ENCODE results near the gene TFF1.

TFF1 gene

DNA sequence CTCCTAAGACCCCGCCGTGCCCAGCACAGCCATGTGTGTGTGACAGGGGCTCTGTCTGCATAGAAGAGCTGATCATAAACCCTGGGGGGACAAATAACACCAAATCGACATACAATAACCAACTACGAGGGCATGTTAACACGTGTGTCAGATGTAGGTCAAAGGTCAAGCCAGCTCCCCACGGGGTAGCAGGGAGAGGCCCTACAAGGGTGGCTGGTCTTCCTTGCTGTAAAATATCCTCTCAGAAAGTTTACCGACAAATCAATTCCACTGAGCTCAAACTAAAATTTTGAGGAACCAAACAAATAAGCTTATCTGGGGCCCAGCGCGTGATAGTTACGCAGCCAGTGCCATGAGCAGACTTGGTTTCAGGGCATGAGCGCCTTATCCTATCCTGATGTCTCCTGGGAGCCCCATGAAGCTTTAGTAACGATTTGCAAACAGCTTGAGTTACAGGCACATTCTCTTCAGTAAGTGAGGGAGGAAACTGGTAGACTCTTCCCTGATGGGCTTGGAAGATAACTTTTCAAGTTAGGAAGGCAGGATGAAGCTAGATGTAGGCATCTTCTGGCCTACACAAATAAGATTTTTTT lies 32.2 kb upstream of the TFF1 start:
- no peak for DNase-seq (ENCODE audit: low read depth in 2 of 3, low spot score in 1 of 3)

DNA sequence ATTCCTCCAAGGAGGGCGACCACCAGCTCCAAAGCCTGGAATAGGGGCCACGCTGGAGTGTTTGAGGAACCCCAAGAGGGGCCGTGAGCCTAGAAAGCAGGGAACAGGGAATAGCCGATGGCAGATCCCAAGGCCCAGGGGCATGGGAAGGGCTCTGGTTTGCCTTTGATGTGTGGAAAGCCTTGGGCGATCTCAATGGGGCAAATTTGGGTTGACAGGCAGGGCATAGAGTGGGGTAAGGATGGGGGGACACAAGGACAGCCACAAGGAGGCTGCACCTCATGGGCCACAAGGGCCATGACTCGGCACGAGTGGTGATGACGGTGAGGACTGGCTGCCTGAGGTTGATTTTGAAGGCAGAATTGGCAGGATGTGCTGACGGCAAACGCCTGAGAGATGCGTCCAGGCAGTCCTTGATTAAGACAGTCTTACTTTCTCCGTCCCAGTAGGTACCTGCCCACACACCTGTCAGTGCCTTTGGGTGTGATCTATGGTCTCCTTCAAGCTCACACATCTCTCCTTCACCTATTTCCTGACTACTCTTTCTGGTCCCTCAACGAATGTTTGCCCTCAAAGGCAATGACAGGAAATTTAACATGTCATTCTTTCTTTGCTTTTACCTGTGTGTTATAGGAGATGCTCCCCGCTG lies 31.5 kb upstream of the TFF1 start:
- no peak for DNase-seq (ENCODE audit: low read depth in 2 of 3, low spot score in 1 of 3)

DNA sequence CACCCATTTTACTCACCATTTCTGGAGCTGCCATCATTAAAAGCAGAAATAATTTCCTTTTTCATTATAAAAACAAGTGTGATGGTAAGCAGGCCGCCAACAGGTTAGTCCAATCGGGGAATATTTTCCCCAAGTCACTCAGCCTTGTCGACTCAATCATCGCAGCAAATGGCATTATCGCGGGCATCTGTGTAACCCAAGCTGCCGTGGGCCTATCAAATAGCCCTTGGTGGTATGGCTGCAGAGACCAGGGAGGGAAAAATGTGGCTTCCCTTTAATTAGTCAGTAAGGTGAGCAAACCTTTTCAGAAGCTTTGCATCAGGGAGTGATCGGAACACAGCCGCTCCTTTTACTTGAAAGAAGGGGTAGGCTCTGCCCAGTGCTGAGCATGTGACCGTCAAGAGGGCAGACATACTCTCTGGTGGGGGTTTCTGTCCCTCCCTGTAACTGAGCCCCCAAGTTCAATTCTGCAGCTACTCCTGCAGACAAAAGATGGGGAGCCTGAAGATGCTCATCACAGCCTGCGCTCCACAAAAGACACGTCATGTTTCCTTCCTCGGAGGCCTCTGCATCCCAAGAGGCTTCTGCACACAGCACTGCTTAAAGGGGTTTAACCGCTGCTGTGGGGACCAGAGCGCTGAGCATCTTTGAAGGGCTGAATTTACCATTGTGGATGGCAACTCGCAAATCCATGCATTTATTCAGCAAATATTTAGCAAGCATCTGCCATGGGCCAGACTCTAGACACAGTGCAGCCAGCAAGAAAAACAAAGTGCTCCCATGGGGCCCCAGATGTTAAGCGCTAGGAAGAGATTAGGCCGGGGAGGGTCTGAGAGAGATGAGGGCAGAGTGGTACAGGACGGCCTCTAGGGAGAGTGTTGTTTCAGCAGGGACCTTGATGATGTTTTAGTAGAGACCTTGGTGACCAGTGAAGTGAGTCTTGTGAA lies 30.7 kb upstream of the TFF1 start:
- DNase-seq (ENCODE audit: low read depth in 2 of 3, low spot score in 1 of 3): no peak

DNA sequence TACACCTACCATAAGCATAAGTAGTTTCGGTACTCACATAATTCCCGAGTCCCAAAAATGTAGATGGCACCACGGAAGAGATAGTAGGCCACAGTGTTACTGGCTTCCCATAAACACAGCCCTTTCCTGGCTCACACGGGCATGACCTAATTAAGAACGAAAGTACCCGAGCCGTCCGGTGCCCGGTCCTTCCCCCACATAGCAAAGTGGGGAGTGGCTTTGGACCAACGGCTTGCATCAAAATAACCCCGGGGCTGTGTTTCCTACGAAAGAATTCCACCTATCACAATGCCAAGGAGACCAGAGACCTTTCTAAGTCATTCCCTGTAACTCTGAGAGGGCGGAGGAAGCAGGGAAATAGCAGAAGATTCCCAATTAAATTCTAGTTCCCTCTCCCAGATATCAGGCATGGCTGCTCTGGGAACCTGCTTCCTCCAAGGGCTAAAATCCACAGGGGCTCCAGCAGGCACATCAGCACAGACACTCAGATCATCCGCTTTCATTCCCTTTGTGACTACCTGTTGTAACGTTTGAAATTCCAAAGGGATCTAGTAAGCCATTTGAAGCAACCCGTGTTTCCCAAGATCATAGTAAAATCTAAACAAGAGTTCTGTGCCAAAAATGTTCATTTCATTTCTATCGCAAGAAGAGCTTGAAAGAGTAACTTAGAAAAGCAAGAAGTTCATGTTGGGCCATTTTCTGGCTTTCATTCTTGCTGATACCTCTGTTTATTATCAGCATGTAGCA lies 29.7 kb upstream of the TFF1 start, which contains the start of gene TMPRSS3:
Gene TMPRSS3, minus strand, starts transcription at position 148 of the 747 bp plus-strand sequence. CDS start 635 bp downstream, outside the sequence.
- DNase-seq (ENCODE audit: low read depth in 2 of 3, low spot score in 1 of 3): no peak

DNA sequence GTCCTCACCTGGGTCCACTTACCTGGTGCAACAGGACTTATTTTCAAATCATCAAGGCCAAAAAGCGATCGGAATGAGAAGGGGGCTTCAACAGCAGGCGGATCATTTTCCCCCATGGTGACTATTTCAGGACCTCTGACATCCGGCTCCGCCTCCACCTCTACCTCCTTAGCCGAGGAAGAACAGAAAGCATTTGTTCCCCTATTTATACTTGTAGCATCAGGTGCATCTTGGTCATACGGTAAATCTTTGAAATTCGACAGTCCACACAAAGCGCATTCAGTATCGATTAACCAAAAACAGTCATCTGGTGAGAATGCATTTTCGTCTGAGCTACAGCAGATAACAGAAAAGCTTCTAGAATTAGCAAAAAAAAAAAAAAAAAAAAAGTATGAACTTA lies 29.0 kb upstream of the TFF1 start:
- no peak for DNase-seq (ENCODE audit: low read depth in 2 of 3, low spot score in 1 of 3)

DNA sequence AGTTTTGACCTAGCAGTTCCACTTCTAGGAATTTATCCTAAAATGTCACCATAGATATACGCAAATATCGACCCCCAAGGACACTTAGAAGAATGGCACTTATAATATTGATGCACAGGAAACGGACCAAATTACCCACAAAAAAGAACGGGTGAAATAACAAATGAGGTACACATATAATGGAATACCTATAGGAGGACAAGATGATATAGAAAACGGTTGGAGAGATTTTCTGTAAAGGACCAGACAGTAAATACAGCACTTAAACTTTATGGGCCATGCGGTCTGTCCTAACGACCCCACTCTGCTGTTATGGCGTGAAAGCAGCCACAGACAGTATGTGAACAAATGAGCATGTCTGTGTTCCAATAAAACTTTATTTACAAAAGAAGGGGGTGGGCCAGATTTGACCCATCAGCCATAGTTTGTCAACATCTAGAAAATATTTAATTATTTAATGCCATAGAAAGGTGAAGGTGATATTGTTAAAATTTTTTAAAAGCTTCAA lies 27.2 kb upstream of the TFF1 start:
- no peak for DNase-seq (ENCODE audit: low read depth in 2 of 3, low spot score in 1 of 3)

DNA sequence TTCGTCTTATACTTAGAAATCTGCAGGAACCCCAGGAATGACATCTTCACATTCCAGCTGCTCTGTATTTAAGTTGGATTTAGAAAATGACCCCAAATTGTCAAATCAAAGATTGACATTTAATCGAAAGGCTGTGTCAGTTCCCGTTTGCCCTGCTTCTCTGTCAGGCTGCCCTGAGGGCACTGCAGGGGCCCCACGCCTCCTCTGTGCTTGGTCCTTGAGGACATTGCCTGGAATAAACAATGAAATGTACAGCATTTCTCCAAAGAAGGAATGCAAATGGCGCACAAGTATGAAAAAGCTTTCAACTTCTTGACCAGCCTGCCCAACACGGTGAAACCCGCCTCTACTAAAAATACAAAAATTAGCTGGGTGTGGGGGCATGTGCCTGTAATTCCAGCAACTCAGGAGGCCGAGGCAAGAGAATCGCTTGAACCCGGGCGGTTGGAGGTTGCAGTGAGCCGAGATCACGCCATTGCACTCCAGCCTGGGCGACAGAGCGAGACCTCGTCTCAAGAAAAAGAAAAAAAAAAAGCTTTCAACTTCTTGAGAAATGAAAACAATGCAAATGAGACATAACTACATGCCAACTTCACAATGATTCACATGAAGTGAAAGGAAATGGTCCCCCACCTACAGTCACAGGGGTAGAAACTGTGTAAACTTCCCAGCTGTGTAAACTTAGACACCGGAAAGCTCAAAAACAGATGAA lies 26.6 kb upstream of the TFF1 start:
- DNase-seq (ENCODE audit: low read depth in 2 of 3, low spot score in 1 of 3): no peak

DNA sequence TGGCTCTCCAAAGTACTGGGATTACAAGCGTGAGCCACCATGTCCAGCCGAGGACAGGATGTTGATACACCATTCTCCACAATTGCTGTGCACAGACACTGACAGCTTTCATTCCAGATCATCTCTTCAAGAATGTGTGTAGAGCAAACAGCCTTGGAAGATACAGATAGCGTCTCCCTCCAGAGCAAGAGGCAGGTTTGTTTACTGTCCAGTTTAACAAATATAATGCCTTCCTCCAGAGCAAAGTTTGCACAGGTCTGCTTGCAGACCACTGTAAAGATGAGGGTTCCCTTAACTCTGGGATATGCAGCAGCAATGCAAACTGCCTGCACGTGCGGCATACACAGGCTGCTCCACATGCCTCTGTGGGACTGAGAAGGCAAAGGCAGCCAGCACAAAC lies 25.0 kb upstream of the TFF1 start:
- no peak for DNase-seq (ENCODE audit: low read depth in 2 of 3, low spot score in 1 of 3)

DNA sequence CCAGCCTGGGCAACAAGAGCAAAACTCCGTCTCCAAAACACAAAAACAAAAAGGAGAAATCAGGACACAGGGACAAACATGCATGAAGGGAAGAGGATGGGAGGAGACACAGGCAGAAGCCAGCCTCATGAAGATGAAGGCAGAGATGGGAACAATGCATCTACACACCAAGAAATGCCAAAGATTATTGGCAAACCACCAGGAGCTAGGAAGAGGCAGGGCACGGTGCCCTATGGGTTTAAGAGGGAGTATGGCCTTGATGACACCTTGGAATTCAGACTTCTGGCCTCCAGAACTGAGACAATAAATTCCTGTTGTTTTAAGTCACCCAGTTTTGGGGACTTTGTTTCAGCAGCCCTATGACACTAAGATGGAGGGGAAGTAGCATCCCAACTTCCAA lies 24.4 kb upstream of the TFF1 start:
- no peak for DNase-seq (ENCODE audit: low read depth in 2 of 3, low spot score in 1 of 3)

DNA sequence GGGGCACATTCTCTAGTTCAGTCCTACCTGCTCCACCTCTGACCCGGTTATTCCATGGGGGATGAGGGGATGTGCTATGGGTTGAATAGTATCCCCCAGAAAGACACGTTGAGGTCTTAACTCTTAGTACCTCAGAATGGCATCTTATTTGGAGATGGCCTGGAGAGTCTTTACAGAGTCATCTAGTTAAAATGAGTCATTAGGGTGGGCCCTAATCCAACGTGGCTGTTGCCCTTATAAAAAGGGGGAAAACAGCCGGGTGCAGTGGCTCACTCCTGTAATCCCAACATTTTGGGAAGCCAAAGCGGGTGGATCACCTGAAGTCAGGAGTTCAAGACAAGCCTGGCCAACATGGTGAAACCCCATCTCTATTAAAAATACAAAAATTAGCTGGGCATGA lies 23.9 kb upstream of the TFF1 start:
- DNase-seq (ENCODE audit: low read depth in 2 of 3, low spot score in 1 of 3): no peak

DNA sequence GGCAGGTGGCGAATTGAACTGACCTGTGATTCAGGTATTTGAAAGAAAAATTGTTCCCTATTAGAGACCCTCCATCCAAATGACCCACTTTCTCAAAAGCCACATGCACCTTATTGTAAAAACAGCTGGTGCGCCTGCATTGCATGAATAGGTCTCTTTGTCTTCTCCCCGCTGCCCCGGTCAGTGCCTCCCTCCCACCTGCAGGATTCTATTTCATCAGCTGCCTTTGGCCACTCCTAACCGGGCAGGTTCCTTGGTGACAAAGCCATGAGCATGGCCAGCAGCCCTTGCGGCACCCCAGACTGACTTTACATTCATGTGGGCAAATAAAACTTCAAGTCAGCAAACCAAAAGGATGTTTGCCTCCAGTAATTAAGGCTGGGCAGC lies 23.1 kb upstream of the TFF1 start:
- no peak for DNase-seq (ENCODE audit: low read depth in 2 of 3, low spot score in 1 of 3)

DNA sequence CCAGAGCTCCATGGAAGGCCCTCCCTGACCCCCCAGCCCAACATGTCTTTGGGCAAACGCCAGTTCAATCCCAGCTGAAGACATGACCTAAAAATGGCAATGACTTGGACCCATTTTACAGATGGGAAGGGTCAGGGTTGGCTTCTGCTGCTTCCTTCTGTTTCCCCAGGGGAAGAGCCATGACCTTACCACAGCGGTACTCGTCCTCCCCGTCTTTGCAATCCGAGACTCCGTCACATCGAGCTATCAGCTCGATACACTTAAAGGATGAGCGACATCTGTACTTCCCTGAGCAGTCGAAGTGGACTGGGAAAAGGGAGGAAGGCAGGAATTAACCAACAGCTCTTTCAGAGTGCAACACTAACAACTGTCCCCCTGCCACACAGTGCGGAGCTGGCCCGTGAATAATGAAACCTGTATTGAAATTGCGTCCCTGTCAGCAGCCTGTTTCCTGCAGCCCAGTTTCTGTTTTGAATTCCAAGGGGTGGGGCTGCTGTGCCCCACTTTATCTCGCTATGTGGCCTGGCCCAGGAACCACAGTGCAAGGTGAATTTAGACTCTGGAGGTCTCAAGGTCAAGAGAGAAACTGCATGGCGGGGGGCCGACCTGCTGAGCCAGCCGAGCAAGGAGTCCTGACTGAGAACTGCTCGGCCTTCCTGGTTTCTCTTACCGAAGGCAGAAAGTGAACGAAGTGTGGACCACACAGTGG lies 22.6 kb upstream of the TFF1 start:
- no peak for DNase-seq (ENCODE audit: low read depth in 2 of 3, low spot score in 1 of 3)

DNA sequence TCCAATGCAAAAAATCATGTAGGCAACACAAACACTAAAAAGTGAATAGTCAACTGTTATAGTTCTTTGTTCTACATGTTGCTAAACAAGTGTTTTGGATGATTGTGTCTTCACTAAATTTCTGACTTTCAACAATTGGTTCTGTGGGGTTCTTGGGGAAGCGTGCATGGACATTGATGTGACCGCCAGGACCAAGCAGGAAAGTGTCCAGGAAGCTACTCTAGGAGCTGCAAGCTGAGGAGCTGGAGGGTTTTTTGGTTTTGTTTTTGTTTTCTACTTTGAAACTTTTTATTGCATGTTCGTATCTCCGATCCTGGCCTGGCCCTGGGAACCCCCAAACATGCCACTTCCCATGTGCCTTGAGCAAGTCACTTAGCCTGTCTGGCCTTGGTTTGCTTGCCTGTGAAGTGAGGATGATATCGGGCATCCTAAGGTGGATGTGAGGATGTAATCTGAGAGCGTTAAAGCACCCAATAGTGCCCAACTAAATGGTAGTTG lies 21.6 kb upstream of the TFF1 start:
- DNase-seq (ENCODE audit: low read depth in 2 of 3, low spot score in 1 of 3): no peak

DNA sequence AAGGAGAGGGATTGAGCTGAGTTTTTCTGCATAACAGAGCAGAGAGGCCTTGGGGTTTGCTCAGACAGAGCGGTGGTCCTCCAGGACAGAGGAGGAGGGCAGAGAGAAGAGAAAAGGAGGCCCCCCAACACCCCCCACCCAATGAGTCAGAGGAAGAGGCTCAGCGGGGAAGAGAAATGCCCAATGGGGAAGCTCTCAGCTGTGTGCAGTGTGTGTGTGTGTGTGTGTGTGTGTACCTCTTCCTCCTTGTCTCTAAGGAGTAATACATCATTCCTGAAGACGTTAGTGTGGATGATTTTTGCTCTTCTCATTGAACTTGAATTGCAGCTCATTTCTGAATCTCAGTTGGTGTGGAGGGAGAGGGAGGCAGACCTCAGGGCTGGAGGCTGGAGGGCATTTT lies 20.8 kb upstream of the TFF1 start:
- no peak for DNase-seq (ENCODE audit: low read depth in 2 of 3, low spot score in 1 of 3)

DNA sequence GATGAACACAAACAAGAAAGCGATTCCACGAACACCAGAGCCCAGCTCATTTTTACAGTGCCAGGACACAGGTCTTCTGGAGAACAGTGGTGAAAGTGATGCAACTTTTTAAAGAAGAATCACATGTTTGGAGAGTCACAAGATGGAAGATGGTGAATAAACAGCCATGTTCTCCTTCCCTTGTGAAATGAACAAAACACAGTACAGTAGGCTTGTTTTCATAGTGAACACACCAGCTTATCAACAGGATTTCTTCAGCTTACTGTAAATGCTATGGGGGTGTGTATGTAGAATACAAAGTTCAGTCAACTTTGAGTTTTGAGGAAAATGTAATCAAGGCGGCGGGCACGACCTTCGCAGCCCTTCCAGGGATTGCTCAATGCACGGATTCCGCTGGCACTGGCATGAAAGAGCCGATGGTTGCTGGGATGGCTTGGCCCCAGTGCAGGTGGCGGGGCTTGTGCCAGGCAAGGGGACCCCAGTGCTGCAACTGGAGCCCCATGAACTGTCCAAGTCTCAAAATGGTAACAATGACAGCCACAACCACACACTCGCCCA lies 19.8 kb upstream of the TFF1 start:
- DNase-seq (ENCODE audit: low read depth in 2 of 3, low spot score in 1 of 3): no peak

DNA sequence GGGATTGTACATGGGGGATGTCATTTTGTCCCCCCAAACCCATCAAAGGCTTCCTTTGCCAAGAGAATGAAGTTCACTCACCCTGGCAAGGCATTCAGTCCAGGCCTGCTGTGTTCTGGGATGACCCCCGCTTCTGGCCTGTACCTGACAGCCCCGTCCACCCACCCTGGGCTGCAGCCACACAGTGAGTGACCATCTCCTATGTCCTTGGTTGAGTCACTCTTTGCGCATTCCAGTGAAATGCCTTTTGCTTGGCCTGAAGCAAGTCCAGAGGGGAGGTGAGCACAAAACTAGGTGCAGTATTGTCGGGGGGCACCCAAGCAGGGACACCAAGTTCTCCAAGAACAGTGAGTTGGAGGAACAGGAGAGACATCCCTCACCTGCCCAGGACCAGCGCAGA lies 19.3 kb upstream of the TFF1 start:
- DNase-seq (ENCODE audit: low read depth in 2 of 3, low spot score in 1 of 3): no peak

DNA sequence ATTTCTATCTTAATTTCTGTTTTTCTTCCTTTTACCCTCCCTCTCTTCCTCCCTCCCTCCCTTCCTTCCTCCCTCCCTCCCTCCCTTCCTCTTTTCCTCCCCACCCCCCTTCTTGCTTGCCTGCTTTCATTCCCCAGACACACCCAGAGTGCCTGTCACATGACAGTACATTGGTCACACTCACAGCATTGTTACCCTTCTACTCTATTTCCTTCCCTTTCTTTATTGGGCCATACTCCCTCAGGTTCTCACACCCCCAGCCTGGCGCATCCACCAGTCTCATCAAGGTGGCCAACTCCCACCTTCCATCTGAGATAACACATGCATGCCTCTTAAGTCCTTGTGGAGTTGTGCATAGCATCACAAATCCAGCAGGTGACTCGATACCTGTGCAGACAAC lies 18.7 kb upstream of the TFF1 start:
- no peak for DNase-seq (ENCODE audit: low read depth in 2 of 3, low spot score in 1 of 3)

DNA sequence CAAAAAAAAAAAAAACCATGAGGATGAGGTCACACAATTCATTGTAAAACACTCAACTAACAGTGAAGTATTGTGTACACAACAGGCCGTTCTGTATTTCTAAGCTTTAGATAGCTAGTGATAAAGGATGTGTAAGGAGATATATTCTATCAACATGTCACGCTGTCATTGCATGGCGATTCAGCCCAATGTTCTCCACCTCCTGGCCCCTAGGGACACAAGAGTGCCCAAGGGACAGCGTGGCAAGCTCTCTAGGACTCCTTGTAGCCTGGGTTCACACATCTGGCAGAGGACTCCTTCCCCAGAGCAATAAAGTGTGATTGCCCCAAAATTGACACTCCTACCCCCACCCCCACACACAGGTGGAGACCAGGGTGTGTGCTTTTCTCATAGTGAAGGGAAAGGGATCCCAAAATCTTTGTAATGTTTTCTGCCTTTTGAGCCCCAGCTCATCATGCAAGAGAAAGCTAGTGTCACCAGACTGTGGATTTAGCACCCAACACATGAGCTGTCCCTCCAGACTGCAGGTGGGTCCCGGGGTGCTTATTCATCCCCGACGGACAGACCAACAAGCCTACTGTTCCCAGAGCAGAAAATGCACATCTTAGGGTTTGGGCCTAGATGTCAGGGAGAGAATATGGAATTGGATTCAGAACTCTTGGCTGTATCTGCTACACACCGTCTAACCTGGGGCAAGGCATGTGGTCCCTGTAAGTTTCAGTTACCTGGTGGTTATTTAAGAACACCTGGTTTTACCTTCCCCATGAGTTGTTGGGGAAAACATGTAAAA lies 18.0 kb upstream of the TFF1 start:
- DNase-seq (ENCODE audit: low read depth in 2 of 3, low spot score in 1 of 3): no peak

DNA sequence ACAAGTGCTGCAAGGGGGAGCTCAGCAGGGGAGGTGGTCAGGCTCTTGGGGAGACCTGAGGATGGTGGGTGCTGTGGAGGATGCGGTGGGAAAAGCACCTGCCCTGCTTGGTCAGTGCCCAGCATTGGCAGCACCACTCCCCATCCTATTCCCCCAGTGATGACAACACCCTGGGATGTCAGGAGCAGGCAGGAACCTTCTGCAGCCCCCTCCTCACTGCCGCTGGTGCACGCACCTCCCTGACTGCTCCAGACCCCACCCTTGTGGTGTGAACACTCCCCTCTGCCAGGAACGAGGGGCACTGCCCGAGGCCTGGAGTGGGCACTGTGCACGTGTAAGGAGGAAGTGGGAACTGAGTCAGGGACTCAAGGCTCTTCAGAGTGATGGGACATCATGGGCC lies 17.0 kb upstream of the TFF1 start:
- DNase-seq (ENCODE audit: low read depth in 2 of 3, low spot score in 1 of 3): no peak

All from stimulated activated CD4-positive, alpha-beta T cell treated with anti-CD3 and anti-CD28 coated beads, Interleukin-12 subunit alpha, Interleukin-12 subunit beta, amount 100 ng/mL, for 48 hours (primary cell).